GM23338 (cell line): ENCODE measurements around the gene NCBP1. TPM values are rescaled to one million over a fixed set of nuclear protein-coding genes. Genes with fewer than 3 reads are reported as not detected.
"Not testable (repeated sequence)": the region's sequence is repeated elsewhere in the genome, so short reads cannot be mapped to it uniquely, and the experiment has no call there.

Source experiments
- ATAC-seq: fragments of 200-7000 bp; cut with Tn5 transposase; 3 replicates; pipeline ENCODE4 v1.9.1; 2020
- DNase-seq: peaks from one replicate; pipeline ENCODE4 v3.0.0-alpha.2; 2015; ENCODE audit warnings: low spot score
- H2AFZ ChIP-seq: fragments of 200-600 bp; sonication (generic); 2 replicates; pipeline ENCODE4 v1.8.0; 2016; ENCODE audit warnings: antibody characterized with exemption, mild to moderate bottlenecking, moderate library complexity
- H3F3A ChIP-seq: fragments of 200-600 bp; sonication (generic); replicated peaks from 2 replicates; pipeline ENCODE4 v1.8.0; 2017; ENCODE audit warnings: antibody characterized with exemption, mixed run types, low read depth
- H3K27ac ChIP-seq: fragments of 200-600 bp; sonication (generic); 2 replicates; pipeline ENCODE4 v1.6.1; 2016; ENCODE audit warnings: low read depth
- H3K27me3 ChIP-seq: fragments of 200-600 bp; sonication (generic); 2 replicates; pipeline ENCODE4 v1.8.0; 2016; ENCODE audit warnings: mild to moderate bottlenecking, mixed run types, moderate library complexity; ENCODE audit not compliant: insufficient read depth
- H3K36me3 ChIP-seq: fragments of 200-600 bp; sonication (generic); 2 replicates; pipeline ENCODE4 v1.8.0; 2016; ENCODE audit warnings: mild to moderate bottlenecking; ENCODE audit not compliant: insufficient read depth
- H3K4me1 ChIP-seq: fragments of 200-600 bp; sonication (generic); 2 replicates; pipeline ENCODE4 v1.8.0; 2016; ENCODE audit warnings: mild to moderate bottlenecking, moderate library complexity; ENCODE audit not compliant: insufficient read depth
- H3K4me2 ChIP-seq: fragments of 200-600 bp; sonication (generic); 2 replicates; pipeline ENCODE4 v1.7.1; 2017; ENCODE audit warnings: mixed run types
- H3K4me3 ChIP-seq: fragments of 200-600 bp; sonication (generic); 2 replicates; pipeline ENCODE4 v1.6.1; 2016; ENCODE audit warnings: mixed run types
- H3K79me2 ChIP-seq: fragments of 200-600 bp; sonication (generic); replicated peaks from 2 replicates; pipeline ENCODE4 v1.8.0; 2017; ENCODE audit warnings: mild to moderate bottlenecking; ENCODE audit not compliant: insufficient read depth
- H3K9me2 ChIP-seq: fragments of 200-600 bp; sonication (generic); 2 replicates; pipeline ENCODE4 v1.8.0; 2017; ENCODE audit not compliant: insufficient read depth
- H4K20me1 ChIP-seq: fragments of 200-600 bp; sonication (generic); replicated peaks from 2 replicates; pipeline ENCODE4 v1.8.0; 2017; ENCODE audit warnings: mild to moderate bottlenecking; ENCODE audit not compliant: insufficient read depth
- H3K27ac Mint-ChIP-seq: 2 replicates; pipeline ENCODE4 v1.8.0; 2020; ENCODE audit warnings: inconsistent platforms, mild to moderate bottlenecking, moderate library complexity, mixed read lengths
- H3K27me3 Mint-ChIP-seq: 3 replicates; pipeline ENCODE4 v1.8.0; 2022; ENCODE audit warnings: low read depth, mild to moderate bottlenecking, moderate library complexity, mixed read lengths, inconsistent platforms; ENCODE audit not compliant: insufficient read depth, poor library complexity
- H3K36me3 Mint-ChIP-seq: 3 replicates; pipeline ENCODE4 v1.8.0; 2021; ENCODE audit warnings: low read depth, mild to moderate bottlenecking, inconsistent platforms, moderate library complexity, mixed read lengths
- H3K4me1 Mint-ChIP-seq: 3 replicates; pipeline ENCODE4 v1.8.0; 2020; ENCODE audit warnings: mild to moderate bottlenecking, inconsistent platforms, mixed read lengths
- H3K4me3 Mint-ChIP-seq: 3 replicates; pipeline ENCODE4 v1.8.0; 2021; ENCODE audit warnings: moderate library complexity, mild to moderate bottlenecking, inconsistent platforms, mixed read lengths
- H3K9me3 Mint-ChIP-seq: 3 replicates; pipeline ENCODE4 v1.8.0; 2020; ENCODE audit warnings: moderate library complexity, mild to moderate bottlenecking, inconsistent platforms, mixed read lengths
- CREB1 ChIP-seq: fragments of 250-450 bp; sonication (Bioruptor Pico); IDR thresholded peaks from 2 replicates; pipeline ENCODE4 v1.5.0; 2020; ENCODE audit warnings: low read depth, mild to moderate bottlenecking, moderate library complexity
- POLR2AphosphoS5 ChIP-seq: IDR thresholded peaks from 2 replicates; pipeline ENCODE4 v1.6.1; 2016; ENCODE audit warnings: antibody characterized with exemption, low read depth
- ZNF331 ChIP-seq: fragments of 250-450 bp; sonication (Bioruptor Pico); IDR thresholded peaks from 2 replicates; pipeline ENCODE4 v1.5.0; 2020; ENCODE audit warnings: low read depth, mild to moderate bottlenecking, moderate library complexity
- long read RNA-seq: library from polyadenylated mRNA; unstranded; transcript quantifications from one replicate; pipeline ENCODE4 v2.0.0, GENCODE V29; 2020; ENCODE audit not compliant: unreplicated experiment
- polyA plus RNA-seq: library from polyadenylated mRNA; unstranded; fragments of >200 nt; fragmentation: Nextera tagmentation; extraction: Ambion mirVana; gene quantifications from 2 replicates; pipeline ENCODE4 v1.2.1, GENCODE V29; 2016
- total RNA-seq: library from RNA; depleted of rRNA; stranded (reverse); fragments of >200 nt; shearing (Covaris generic); gene quantifications from 2 replicates; pipeline ENCODE4 v1.2.3, GENCODE V29; 2014; rRNA removed
- TF ChIP-seq, protein P1 (sequence below): IDR thresholded peaks from 2 replicates; pipeline ENCODE4 v1.6.1; 2016; ENCODE audit warnings: antibody characterized with exemption
- TF ChIP-seq, protein P2 (sequence below): IDR thresholded peaks from one replicate; pipeline ENCODE4 v1.6.1; 2018; ENCODE audit warnings: antibody characterized with exemption; ENCODE audit not compliant: unreplicated experiment

NCBP1 gene, protein sequence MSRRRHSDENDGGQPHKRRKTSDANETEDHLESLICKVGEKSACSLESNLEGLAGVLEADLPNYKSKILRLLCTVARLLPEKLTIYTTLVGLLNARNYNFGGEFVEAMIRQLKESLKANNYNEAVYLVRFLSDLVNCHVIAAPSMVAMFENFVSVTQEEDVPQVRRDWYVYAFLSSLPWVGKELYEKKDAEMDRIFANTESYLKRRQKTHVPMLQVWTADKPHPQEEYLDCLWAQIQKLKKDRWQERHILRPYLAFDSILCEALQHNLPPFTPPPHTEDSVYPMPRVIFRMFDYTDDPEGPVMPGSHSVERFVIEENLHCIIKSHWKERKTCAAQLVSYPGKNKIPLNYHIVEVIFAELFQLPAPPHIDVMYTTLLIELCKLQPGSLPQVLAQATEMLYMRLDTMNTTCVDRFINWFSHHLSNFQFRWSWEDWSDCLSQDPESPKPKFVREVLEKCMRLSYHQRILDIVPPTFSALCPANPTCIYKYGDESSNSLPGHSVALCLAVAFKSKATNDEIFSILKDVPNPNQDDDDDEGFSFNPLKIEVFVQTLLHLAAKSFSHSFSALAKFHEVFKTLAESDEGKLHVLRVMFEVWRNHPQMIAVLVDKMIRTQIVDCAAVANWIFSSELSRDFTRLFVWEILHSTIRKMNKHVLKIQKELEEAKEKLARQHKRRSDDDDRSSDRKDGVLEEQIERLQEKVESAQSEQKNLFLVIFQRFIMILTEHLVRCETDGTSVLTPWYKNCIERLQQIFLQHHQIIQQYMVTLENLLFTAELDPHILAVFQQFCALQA
- 60.2 and 63.4 TPM in 2 replicates for total RNA-seq
- 43.9 and 52.9 TPM in 2 replicates for polyA plus RNA-seq
- long read RNA-seq, full-length matches to known transcripts: 8 of 14 reads
- long read RNA-seq, partial matches to known transcripts: 4 of 14 reads
- long read RNA-seq, other reads (novel, unspliced or antisense): 2 of 14 reads

DNA sequence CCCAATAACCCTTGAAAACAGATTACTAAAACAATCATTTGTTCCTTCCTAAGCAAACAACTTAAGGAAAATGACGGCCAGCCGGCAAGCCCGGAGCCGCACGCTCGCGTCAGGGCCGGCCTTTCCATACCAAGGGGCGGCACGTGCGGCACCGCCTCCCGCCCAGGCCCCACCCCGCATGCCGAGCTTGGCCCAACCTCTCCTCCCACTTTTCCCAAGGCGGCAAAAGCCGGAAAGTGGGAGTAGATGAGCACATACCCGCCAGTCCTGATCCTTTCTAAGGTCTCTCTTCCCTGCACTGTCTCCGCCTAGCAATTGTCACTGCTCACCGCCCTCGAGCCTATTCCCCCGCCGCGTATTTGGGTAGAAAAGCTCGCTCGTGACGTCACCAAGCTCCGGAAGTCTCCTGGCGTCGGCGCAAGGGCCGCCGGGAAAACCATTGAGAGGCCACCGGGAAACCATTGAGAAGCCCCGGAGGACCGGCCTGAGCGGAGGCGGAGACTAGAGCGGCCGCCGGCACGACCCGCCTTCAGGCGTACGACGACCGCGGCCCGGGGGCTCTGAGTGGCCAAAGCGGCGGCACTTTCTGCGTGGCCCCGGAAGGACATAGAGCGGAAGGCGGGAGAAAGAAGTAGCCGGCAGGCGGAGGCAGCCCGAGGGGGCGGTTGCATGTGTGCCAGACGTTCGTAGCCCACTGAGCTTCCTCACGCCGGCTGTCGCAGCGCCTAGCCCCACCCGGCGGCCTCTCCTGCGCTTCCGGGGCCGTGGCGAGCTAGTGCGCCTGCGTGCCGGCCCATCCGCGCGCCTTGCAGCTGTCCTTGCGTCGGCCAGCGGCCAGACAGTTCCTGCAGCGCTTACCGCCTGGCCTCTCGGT, at the start of gene NCBP1, which contains the start of gene TSTD2:
Gene NCBP1 (plus strand): TSS at position 837 of the 874 bp plus-strand sequence. CDS start 61 bp downstream, outside the sequence.
Gene TSTD2 (minus strand): TSS at position 384 of the 874 bp plus-strand sequence. CDS start 5,806 bp downstream, outside the sequence.
- peaks cover 3% of the 10 kb centered on the region; the same call in 1 of the 3 replicates for H3K36me3 Mint-ChIP-seq
- H3K79me2 ChIP-seq: peaks cover 80% of the 10 kb centered on the region
- ATAC-seq: peak; percentile 88

DNA sequence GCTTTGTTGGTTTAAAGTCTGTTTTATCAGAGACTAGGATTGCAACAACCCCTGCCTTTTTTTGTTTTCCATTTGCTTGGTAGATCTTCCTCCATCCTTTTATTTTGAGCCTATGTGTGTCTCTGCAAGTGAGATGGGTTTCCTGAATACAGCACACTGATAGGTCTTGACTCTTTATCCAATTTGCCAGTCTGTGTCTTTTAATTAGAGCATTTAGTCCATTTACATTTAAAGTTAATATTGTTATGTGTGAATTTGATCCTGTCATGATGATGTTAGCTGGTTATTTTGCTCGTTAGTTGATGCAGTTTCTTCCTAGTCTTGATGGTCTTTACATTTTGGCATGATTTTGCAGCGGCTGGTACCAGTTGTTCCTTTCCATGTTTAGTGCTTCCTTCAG, 48.8 kb upstream of the NCBP1 start:
- H2AFZ ChIP-seq, H3K79me2 ChIP-seq, H3K4me2 ChIP-seq, ATAC-seq, H3K27me3 Mint-ChIP-seq, H3K27me3 ChIP-seq, H3K27ac ChIP-seq, DNase-seq, H3K4me1 Mint-ChIP-seq, H4K20me1 ChIP-seq, H3F3A ChIP-seq, H3K36me3 ChIP-seq, H3K4me3 ChIP-seq, H3K9me2 ChIP-seq, H3K27ac Mint-ChIP-seq, H3K4me3 Mint-ChIP-seq, H3K4me1 ChIP-seq: not testable (repeated sequence)
- Mint-ChIP-seq H3K36me3 (peaks cover 13% of the 10 kb centered on the region; the same call in 2 of the 3 replicates), H3K9me3 (peaks cover 15% of the 10 kb centered on the region)

More for the DNA sequence above, at the start of gene NCBP1, which contains the start of gene TSTD2:
- peak; percentile 98 for DNase-seq
- H3K27ac Mint-ChIP-seq: peak within 1 kb of the TSS; percentile 99
- peaks cover 46% of the 10 kb centered on the region for H3K4me1 Mint-ChIP-seq
- Histone ChIP-seq H3K9me2 (no peaks in the 10 kb centered on the region), H4K20me1 (peaks cover 38% of the 10 kb centered on the region), H3F3A (peaks cover 3% of the 10 kb centered on the region; the same call in 1 of the 2 replicates), H3K4me1 (peaks cover 25% of the 10 kb centered on the region), H3K4me2 (peak within 1 kb of the TSS; percentile 89), H3K27me3 (no peaks in the 10 kb centered on the region), H3K4me3 (peak within 1 kb of the TSS; percentile 91), H3K27ac (peak within 1 kb of the TSS; percentile 95), H2AFZ (peak within 1 kb of the TSS; percentile 60; the same call in 1 of the 2 replicates), H3K36me3 (no peaks in the 10 kb centered on the region)
- peaks cover 7% of the 10 kb centered on the region for H3K27me3 Mint-ChIP-seq
- H3K9me3 Mint-ChIP-seq: no peaks in the 10 kb centered on the region
- H3K4me3 Mint-ChIP-seq: peak within 1 kb of the TSS; percentile 91
- TF ChIP-seq, protein P1, sequence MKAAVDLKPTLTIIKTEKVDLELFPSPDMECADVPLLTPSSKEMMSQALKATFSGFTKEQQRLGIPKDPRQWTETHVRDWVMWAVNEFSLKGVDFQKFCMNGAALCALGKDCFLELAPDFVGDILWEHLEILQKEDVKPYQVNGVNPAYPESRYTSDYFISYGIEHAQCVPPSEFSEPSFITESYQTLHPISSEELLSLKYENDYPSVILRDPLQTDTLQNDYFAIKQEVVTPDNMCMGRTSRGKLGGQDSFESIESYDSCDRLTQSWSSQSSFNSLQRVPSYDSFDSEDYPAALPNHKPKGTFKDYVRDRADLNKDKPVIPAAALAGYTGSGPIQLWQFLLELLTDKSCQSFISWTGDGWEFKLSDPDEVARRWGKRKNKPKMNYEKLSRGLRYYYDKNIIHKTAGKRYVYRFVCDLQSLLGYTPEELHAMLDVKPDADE: peak; percentile 80
- TF ChIP-seq CREB1: peak; percentile 98
- TF ChIP-seq POLR2AphosphoS5: peak; percentile 80
- TF ChIP-seq, protein P2, sequence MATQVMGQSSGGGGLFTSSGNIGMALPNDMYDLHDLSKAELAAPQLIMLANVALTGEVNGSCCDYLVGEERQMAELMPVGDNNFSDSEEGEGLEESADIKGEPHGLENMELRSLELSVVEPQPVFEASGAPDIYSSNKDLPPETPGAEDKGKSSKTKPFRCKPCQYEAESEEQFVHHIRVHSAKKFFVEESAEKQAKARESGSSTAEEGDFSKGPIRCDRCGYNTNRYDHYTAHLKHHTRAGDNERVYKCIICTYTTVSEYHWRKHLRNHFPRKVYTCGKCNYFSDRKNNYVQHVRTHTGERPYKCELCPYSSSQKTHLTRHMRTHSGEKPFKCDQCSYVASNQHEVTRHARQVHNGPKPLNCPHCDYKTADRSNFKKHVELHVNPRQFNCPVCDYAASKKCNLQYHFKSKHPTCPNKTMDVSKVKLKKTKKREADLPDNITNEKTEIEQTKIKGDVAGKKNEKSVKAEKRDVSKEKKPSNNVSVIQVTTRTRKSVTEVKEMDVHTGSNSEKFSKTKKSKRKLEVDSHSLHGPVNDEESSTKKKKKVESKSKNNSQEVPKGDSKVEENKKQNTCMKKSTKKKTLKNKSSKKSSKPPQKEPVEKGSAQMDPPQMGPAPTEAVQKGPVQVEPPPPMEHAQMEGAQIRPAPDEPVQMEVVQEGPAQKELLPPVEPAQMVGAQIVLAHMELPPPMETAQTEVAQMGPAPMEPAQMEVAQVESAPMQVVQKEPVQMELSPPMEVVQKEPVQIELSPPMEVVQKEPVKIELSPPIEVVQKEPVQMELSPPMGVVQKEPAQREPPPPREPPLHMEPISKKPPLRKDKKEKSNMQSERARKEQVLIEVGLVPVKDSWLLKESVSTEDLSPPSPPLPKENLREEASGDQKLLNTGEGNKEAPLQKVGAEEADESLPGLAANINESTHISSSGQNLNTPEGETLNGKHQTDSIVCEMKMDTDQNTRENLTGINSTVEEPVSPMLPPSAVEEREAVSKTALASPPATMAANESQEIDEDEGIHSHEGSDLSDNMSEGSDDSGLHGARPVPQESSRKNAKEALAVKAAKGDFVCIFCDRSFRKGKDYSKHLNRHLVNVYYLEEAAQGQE: peak; percentile 22
- TF ChIP-seq ZNF331: no peak

DNA sequence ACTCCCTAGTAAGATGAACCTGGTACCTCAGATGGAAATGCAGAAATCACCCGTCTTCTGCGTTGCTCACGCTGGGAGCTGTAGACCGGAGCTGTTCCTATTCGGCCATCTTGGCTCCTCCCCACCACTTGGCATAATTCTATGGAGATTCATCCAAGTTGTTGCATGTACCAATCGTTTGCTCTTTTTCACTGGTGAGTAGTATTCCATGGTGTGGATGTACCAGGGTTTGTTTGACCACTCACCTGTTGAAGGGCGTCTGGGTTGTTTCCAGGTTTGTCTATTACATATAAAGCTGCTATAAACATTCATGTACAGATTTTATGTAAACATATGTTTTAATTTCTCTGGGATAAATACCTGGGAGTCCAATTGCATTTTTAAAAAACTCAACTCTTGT, 46.7 kb upstream of the NCBP1 start:
- DNase-seq, H4K20me1 ChIP-seq, H3K27ac ChIP-seq, H3F3A ChIP-seq, H3K27me3 ChIP-seq, H3K27ac Mint-ChIP-seq, H3K4me3 ChIP-seq, H3K4me1 Mint-ChIP-seq, H3K27me3 Mint-ChIP-seq, H3K36me3 ChIP-seq, H3K4me1 ChIP-seq, H3K4me2 ChIP-seq, H3K4me3 Mint-ChIP-seq, H3K79me2 ChIP-seq, H3K9me2 ChIP-seq, ATAC-seq: not testable (repeated sequence)
- peaks cover 13% of the 10 kb centered on the region; the same call in 2 of the 3 replicates for H3K36me3 Mint-ChIP-seq
- peak overlapping the region; percentile 52; the same call in 1 of the 2 replicates for H2AFZ ChIP-seq
- H3K9me3 Mint-ChIP-seq: peaks cover 15% of the 10 kb centered on the region
